ENCODE data around the gene VEPH1.

VEPH1 gene

GRCh38 chr3:157248590-157249422 is 254.4 kb downstream of the VEPH1 start:
- DNase-seq: no peak

DNA sequence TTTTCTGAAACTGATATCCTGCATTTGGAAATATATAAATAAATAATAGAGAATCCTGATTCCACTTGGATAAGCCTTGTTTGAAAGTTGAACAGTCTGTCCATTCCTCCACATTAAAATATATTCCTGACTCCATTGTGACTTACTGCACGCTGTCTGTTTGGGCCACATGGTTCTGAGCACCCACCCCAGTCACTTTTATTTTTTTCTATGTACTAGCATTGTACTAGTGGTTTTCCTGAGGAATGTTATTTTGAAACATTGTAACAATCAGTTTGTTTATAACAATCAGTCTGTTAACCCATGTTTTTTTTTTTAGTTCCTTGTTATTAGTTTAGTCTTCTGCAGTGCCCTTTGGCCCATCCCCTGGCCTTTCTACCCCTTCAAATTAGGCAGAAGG is 255.8 kb downstream of the VEPH1 start:
- DNase-seq: no peak

DNA sequence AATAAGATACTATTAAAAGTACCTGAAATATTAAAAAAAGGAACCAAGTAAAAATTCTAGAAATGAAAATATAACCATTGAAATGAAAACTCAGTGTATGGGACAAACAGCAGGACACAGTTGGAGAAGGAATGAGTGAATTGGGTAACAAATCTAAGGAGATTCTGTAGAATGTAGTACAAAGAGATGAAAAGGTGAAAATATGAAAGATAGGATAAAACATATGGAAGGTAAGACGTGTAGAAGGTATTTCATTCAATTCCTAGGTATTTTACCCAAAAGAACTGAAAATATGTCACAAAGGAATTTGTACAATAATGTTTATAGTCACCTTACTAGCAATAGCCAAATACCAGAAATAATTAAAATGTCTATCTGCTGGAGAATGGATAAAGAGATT is 260.4 kb downstream of the VEPH1 start:
- no peak for DNase-seq

DNA sequence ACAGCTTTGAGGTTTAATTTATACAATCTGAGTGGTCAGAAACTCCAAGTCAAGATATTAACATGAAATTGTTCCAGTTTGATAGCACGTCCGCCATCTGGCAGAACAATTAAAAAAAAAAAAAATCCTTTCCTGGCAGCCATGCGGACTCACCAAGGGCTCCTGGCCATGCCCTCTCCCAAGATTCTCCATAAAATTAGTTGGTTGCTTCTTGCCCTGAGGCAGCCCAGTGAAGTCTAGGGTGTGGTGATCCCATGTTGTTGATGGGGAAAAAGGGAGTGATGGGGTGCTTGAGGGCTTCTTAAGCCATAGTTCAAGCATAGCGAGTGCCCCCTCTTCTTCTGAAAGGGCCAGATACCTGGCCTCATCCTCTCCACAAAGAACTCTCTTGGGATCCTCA is 261.6 kb downstream of the VEPH1 start:
- DNase-seq: no peak

- no peak for DNase-seq
Measured at GRCh38 chr3:157240408-157240807, 262.8 kb downstream of the VEPH1 start.

DNA sequence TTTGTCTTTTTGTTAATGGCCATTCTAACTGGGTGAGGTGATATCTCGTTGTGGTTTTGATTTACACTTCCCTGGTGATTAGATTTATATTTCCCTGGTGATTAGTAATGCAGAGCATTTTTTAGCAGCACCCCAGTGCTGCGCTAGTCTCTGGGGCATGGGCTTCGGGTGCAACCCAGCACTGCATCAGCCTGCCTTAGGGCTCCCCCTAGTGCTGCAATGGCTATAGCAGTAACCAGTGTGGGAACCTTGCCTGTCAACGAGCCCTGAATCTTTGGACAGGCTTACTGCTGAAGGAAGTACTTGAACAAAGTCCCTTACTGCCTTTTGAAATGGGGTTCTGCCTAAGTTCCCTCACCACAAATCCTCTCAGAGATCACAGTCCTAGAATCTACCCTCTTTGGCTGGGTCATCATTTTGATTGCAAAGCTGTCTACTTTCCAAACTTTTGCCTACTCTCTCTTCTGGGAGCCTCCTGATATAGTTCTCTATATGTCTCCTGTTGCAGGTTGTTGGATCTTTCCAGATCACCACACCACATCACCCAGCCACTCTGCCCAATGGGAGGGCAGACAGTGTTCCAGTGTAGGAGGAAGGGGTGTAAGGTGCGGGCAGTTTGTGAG is 264.0 kb downstream of the VEPH1 start:
- peak; percentile 73 for DNase-seq

- no peak for DNase-seq
Measured at GRCh38 chr3:157238457-157238856, 264.8 kb downstream of the VEPH1 start.

DNA sequence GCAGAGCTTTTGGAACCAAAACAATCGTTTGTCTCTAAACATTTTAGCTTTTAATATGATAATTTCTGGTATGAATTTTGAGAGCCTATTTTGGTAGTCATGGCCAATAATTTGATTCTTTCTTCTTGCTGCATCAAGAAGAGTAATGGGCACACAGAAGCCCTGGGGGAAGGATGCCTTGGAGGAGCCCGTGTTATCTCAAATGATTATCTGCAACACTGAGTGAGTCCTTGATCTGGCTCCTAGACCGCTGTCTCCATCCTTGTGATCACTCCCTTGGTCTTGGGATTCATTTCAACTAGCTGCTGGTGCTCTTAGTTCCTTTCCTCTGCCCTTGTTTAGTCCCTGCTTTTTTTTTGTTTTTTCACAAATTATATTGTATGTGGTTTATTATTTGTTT is 265.3 kb downstream of the VEPH1 start:
- no peak for DNase-seq

- no peak for DNase-seq
Measured at GRCh38 chr3:157235291-157235690, 267.9 kb downstream of the VEPH1 start.

GRCh38 chr3:157233923-157234322 is 269.3 kb downstream of the VEPH1 start:
- no peak for DNase-seq

GRCh38 chr3:157232141-157232540 is 271.1 kb downstream of the VEPH1 start:
- no peak for DNase-seq

DNA sequence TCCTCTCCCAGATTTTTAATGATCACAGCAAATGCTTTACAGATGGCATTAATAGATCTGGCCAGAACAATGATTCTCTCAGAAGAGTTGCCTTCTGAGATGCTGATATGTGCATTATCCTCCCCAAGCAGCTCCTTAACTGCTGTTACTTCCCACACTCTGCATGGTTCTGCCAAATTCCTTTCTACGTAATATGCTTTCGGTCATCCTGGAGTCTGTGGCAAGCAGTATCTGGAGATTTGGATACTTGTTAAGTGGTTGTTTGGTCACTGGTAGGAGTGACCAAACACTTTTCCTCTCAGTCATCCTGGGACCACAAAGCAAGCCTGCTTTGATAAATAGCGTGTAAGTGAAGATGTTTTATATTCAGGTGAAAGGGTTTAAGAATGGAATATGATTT is 272.1 kb downstream of the VEPH1 start:
- no peak for DNase-seq

- DNase-seq: no peak
Measured at GRCh38 chr3:157226173-157226847, 276.9 kb downstream of the VEPH1 start.

- no peak for DNase-seq
Measured at GRCh38 chr3:157225001-157225400, 278.2 kb downstream of the VEPH1 start.

- DNase-seq: no peak
Measured at GRCh38 chr3:157220883-157221282, 282.3 kb downstream of the VEPH1 start.

GRCh38 chr3:157220211-157220610 is 283.0 kb downstream of the VEPH1 start:
- no peak for DNase-seq

DNA sequence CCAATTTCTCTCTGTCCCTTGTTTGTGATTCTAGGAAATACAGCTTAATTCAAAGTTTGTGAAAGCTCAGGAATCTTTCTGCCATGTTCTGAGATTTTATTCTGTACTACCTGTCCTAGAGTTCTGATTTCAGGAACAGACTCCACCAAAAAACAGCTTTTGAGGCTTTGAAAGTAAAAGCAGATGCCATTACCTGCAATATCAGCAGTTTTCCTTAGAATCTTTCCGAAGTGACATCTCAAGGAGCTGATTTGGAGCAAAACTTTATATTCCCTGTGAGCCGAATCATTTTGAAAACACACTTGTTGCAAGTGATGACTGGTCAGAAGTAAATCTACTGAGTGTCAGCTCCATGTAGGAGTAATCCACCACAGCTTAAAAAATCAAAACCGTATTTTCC is 284.0 kb downstream of the VEPH1 start:
- no peak for DNase-seq

All from CD4-positive, alpha-beta T cell treated with Interleukin-17A for 4 hours (primary cell).